ENCODE measurements around the gene PKIG. TPM values are rescaled to one million over a fixed set of nuclear protein-coding genes. Genes with fewer than 3 reads are reported as not detected.

Gene PKIG
- total RNA-seq, 1 donor: 83.2 TPM

DNA sequence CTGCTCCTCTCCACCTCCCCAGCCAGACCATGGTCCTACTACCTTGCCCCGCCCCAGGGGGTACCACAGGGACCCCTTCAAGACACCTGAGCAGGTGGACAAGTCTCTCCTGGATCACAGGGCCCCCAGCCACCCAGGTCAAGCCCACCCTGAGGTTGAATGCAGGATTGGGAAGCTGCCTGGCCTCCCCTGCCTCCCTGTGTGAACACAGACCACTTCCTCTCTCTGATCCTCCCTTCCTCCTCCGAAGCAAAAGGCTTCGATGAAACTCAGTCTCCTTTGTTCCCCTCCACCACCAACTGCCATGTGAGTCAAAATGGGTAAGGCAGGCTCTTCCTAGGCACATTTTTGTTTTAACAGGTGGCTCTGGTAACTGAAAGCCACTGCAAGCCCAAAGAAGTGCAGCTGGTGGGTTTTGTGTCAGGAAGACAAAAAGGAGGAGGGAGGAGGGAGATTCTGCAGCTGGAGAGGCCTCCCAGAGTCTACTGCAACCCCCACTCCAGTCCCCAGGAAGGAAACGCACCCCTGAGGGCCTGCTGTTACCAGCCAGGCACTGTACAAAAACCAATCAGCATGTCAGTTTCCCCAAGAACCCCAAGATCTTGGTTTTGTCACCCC lies 63.8 kb downstream of the PKIG start:
- H3K4me3 ChIP-seq (ENCODE audit: low read depth, low read length): no peak overlapping the region
- DNase-seq (ENCODE audit: low read depth): no peak
- no peak for TF ChIP-seq CTCF (IDR thresholded peaks at IDR 0.05; ENCODE audit: insufficient read depth, low read length)

DNA sequence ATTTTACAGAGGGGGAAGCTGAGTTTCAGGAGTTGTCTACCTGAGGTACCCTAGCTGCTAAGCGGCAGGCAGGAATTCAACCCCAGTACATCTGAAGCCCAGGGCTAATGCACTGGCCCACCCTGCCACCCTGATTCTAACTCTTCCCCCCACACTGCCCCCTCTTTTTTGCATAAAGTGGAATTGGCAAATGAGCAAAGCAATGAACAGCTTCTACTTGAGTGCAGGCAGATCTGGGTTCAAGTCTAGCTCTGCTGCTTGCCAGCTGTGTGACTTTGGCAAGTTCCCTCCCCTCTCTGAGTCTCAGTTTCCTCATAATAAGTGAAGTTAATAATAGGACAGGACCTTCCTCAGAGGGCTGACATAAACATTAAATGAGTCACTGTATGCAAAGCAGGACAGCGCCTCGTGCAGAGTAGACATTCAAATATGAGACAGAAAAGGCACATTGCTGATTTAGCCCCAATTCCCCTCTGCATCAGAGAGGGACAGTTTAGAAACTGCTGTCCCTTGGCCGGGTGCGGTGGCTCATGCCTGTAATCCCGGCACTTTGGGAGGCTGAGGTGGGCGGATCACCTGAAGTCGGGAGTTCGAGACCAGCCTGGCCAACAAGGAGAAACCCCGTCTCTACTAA lies 64.4 kb downstream of the PKIG start:
- TF ChIP-seq CTCF (IDR thresholded peaks at IDR 0.05; ENCODE audit: insufficient read depth, low read length): no peak
- no peak for DNase-seq (ENCODE audit: low read depth)
- H3K4me3 ChIP-seq (ENCODE audit: low read depth, low read length): no peak overlapping the region

- no peak overlapping the region for H3K4me3 ChIP-seq (ENCODE audit: low read depth, low read length)
- DNase-seq (ENCODE audit: low read depth): no peak
- no peak for TF ChIP-seq CTCF (IDR thresholded peaks at IDR 0.05; ENCODE audit: insufficient read depth, low read length)
Observed at GRCh38 chr20:44648068-44648467, 65.7 kb downstream of the PKIG start.

- no peak for TF ChIP-seq CTCF (IDR thresholded peaks at IDR 0.05; ENCODE audit: insufficient read depth, low read length)
Observed at GRCh38 chr20:44648579-44648978, 66.2 kb downstream of the PKIG start.

DNA sequence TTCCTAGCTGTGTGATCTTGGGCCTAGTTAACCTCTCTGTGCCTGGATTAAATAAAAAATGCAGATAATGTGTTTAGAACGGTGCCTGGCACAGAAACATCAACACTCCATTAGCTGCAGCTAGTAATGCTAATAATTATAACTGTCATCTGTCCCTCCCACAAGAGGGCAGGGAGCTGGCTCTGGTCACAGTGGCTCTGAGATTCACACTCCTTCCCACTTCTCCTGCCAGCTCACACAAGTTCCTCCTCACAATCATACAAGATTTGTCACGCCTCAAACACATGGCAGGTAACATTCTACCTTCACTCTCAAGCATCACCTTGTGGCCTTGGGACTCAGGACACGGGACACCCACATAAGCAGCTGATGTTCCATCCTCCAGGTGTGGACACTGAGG lies 66.7 kb downstream of the PKIG start:
- no peak for DNase-seq (ENCODE audit: low read depth)
- TF ChIP-seq CTCF (IDR thresholded peaks at IDR 0.05; ENCODE audit: insufficient read depth, low read length): no peak
- no peak overlapping the region for H3K4me3 ChIP-seq (ENCODE audit: low read depth, low read length)

More at GRCh38 chr20:44648579-44648978, 66.2 kb downstream of the PKIG start:
- H3K4me3 ChIP-seq (ENCODE audit: low read depth, low read length): no peak overlapping the region
- DNase-seq (ENCODE audit: low read depth): no peak

GRCh38 chr20:44649976-44650375 lies 67.6 kb downstream of the PKIG start:
- no peak for DNase-seq (ENCODE audit: low read depth)
- H3K4me3 ChIP-seq (ENCODE audit: low read depth, low read length): no peak overlapping the region
- no peak for TF ChIP-seq CTCF (IDR thresholded peaks at IDR 0.05; ENCODE audit: insufficient read depth, low read length)
